NCI-H2081 (cell line): ENCODE measurements around the gene NPHS1.
"Not testable (repeated sequence)": the region's sequence is repeated elsewhere in the genome, so short reads cannot be mapped to it uniquely, and the experiment has no call there.

Experiments used
- DNase-seq, 2 experiments: peaks; one replicate each; lab custom pipeline; 2025; lab: John Stamatoyannopoulos, UW

Gene NPHS1

GRCh38 chr19:35848486-35848885, 3.8 kb downstream of the NPHS1 start:
- DNase-seq = no peak

DNA sequence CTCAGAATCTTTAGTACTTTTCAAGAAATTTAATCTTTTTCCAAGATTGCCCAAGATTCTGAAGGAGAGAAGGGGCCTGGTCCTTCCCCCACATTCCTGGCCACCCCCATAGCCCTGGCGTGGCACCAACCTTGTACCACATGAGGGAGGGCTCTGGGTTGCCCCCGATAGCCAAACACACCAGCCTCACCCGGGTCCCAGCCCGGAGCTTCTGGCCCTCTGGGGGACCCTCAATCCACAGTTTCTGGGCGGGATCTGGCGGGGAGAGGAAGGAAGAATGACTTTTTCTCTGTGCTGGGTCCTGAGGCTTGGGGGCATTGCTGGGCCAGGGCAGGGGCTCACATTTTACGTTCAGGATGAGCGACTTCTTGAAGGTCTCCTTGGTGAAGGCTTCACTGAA, 4.4 kb downstream of the NPHS1 start:
- no peak for DNase-seq

- DNase-seq = peak in 1 of 2 experiments; percentile 32
Measured at GRCh38 chr19:35846038-35846668, 6.2 kb downstream of the NPHS1 start.

DNA sequence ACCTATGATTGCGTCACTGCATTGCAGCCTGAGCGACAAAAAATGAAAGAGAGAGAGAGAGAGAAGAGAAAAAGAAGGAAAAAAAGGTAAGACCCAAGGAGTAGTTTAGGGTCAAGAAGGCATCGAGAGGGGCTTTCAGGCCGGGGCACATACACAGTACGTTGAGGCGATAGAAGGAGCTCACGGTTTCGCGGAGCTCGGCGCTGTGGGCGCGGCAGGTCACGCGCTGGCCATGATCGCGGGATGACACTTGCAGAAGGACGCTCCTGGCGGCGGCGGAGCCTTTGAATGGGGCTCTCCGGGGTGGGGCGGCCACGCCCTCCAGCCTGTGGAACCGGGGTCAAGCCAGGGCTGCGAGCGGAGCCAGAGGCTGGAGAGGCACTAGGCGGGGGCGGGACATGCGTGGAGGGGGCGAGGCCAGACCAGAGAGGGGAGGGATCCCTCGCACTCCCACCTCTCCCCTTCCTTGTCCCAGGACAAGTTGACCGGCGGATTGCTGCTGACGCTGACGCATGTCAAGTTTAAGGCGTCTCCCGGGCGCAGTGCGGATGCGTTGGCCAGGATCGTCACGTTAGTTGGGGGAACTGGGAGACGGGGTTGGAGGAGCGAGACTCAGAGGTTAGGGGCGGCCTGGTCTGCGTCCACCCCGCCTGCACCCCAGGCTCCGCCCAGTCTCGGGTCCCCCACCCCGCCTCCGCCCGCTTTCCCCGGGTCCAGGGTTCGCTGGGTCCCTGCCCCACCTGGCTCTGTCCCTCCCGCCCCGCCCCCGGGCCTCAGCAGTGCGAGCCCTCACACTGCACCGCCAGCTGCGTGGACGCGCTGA, 6.9 kb downstream of the NPHS1 start:
- no peak for DNase-seq

GRCh38 chr19:35844482-35845214, 7.7 kb downstream of the NPHS1 start:
- DNase-seq = no peak

DNA sequence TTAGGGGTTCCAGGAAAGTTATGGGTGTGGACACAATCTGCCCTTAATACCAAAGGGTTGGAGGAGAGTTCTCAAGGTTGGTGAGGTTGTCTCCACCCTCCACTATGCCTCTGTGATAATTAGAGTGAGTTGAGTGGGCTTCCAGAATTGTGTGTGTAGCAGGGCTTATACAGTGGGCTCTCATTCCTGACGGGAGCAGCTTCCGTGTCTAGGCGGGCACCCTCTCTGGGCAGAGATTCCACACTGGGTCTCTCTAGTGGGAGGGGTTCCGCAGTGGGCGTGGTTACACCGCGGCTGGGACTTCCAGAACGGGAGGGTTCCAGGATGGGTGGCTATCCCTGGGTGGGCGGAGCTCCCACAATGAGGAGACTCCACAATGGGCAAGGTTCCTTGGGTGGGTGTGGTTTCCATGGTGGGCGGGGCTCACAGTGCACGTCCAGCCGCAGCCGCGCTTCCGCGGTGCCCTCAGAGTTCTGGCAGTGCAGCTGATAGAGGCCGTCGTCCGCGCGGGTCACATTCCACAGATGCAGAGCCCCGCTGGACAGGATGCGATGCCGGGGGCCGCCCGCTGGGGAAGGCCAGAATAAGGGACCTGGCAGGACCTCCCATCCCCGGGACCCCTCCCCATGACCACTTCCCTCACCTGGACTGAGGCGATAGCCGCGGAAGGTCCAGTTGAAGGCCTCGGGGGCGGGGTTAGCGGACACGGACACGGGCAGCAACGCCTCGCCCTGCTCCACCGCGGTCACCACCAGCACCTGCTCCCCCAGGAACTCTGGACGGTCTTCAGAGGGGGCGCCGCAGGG, 8.4 kb downstream of the NPHS1 start:
- no peak for DNase-seq

GRCh38 chr19:35842666-35843272, 9.5 kb downstream of the NPHS1 start:
- DNase-seq = no peak

GRCh38 chr19:35841961-35842595, 10.2 kb downstream of the NPHS1 start:
- DNase-seq = no peak

- not testable (repeated sequence) for DNase-seq
Measured at GRCh38 chr19:35836096-35836495, 16.2 kb downstream of the NPHS1 start.

GRCh38 chr19:35833972-35834371, 18.3 kb downstream of the NPHS1 start:
- no peak for DNase-seq

GRCh38 chr19:35832054-35832453, 20.2 kb downstream of the NPHS1 start:
- DNase-seq = no peak

DNA sequence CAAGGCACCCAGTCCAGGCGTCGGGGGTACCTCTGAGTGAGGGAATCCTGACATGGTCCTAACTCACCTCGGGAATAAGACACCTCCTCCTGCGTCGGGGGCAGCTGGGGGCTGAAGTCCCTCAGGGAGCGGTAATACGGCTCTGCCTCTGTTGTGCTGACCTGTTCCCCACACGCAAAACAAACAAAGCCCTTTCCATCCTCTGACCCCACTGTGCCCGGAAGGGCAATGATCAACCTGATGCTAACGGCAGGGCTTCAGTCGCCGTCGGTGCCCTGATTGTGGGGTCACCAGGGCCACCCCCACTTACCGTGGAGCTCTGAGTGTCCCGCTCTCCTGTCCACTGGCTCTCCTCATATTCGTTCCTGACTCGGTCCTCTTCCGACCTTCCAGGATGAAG, 21.3 kb downstream of the NPHS1 start:
- DNase-seq = no peak

GRCh38 chr19:35828692-35829301, 23.5 kb downstream of the NPHS1 start:
- no peak for DNase-seq

DNA sequence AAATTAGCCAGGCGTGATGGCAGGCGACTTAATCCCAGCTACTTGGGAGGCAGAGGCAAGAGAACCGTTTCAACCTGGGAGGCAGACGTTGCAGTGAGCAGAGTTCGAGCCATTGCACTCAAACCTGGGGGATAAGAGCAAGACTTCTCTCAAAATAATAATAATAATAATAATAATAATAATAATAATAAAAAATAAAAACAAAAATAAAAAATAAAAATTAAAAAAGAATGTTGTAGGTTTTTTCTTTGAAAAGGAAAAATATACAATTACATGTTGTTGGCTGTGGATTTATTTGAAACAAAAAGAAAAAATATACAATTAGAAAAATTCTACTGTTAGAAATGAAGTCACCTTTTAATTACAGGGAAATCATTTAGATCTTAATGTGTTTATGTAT, 28.2 kb downstream of the NPHS1 start:
- DNase-seq = no peak

DNA sequence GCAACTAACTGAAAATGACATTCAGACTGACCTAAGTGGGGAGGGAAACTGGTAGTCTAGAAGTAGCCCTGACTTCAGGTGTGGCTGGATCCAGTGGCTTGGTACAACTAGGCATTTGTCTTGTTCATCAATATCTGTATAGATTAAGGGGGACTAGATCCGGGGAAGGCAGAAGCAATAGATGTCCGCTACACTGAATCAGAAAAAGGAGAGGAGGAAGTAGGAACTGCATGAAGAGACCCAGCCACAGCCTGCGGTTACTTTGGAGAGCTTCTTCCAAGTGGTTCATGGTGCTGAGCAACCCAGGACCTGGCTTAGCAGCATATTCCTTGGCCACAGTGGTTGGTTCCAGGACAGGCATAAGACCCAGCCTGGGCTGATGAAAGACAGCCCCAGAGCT, 29.7 kb downstream of the NPHS1 start:
- no peak for DNase-seq

- no peak for DNase-seq
Measured at GRCh38 chr19:35818445-35818844, 33.9 kb downstream of the NPHS1 start.

- DNase-seq = no peak
Measured at GRCh38 chr19:35816846-35817245, 35.5 kb downstream of the NPHS1 start.

GRCh38 chr19:35816262-35816661, 36.0 kb downstream of the NPHS1 start:
- DNase-seq = peak in 1 of 2 experiments; percentile 11

GRCh38 chr19:35813043-35813890, 39.0 kb downstream of the NPHS1 start:
- DNase-seq = no peak
